HG03139 (cell line): ENCODE measurements around the gene OR10H2.
"Not testable (repeated sequence)": the region's sequence is repeated elsewhere in the genome, so short reads cannot be mapped to it uniquely, and the experiment has no call there.

Source experiments
- ATAC-seq: cut with Tn5 transposase; IDR thresholded peaks from one replicate; pipeline ENCODE4 v1.9.1; 2021; ENCODE audit not compliant: unreplicated experiment

The OR10H2 gene, protein sequence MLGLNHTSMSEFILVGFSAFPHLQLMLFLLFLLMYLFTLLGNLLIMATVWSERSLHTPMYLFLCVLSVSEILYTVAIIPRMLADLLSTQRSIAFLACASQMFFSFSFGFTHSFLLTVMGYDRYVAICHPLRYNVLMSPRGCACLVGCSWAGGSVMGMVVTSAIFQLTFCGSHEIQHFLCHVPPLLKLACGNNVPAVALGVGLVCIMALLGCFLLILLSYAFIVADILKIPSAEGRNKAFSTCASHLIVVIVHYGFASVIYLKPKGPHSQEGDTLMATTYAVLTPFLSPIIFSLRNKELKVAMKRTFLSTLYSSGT

DNA sequence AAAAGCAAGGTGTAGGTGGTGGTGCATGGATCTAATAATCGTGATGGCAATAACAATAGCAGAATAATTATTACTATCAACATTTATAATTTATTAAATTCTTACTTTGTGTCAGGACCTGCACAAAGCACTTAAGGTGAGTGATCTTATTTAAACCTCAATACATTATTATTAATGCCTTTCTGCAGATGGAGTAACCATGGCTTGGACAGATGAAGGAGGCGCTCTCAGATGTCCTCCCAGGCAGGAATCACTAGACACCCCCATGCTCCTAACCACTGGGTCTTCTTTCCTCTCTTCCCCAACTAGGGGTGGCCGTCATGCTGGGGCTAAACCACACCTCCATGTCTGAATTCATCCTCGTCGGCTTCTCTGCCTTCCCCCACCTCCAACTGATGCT, at the start of gene OR10H2:
Gene OR10H2 (plus strand): TSS at position 301 of the 400 bp plus-strand sequence. CDS start 20 bp downstream, at position 321.
- no peak for ATAC-seq

DNA sequence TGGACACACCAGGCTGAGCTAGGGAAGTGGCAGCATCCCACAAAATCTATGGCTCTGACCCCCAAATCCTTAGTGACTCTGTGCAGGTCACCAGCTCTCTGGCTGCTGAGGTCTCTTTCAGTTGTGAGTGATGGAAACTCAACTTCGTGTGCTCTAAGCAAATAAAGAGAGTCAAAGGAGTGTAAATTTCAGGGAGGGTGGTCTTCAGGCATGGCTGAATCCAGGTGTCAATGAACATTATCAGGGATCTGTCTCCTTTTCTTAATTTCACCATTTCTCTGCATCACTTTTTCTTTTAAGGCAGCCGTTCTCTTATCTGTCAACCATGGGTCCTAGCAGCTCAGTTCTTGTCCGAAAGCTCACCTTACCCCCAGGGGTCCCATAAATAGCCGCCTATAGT, 48.7 kb upstream of the OR10H2 start:
- ATAC-seq: no peak

DNA sequence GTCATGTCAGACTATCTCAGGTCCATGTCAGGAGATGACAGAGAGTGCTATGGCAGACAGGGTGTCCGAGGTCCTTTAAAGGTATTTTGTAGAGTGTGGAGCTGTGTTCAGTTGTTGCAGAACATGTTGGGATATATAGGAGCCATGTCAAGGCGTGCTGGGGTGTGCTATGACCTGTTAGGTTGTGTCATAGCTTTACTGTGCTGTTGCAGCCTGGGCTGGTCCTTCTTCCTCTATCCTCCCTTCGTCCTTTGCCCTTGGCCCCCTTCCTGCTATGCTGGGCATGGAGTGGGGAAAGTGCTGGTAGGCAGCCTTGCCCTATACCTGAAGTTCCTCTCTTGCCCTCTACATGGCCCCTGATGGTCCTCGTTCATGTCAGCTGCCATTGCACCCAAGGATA, 48.0 kb upstream of the OR10H2 start:
- ATAC-seq: not testable (repeated sequence)

DNA sequence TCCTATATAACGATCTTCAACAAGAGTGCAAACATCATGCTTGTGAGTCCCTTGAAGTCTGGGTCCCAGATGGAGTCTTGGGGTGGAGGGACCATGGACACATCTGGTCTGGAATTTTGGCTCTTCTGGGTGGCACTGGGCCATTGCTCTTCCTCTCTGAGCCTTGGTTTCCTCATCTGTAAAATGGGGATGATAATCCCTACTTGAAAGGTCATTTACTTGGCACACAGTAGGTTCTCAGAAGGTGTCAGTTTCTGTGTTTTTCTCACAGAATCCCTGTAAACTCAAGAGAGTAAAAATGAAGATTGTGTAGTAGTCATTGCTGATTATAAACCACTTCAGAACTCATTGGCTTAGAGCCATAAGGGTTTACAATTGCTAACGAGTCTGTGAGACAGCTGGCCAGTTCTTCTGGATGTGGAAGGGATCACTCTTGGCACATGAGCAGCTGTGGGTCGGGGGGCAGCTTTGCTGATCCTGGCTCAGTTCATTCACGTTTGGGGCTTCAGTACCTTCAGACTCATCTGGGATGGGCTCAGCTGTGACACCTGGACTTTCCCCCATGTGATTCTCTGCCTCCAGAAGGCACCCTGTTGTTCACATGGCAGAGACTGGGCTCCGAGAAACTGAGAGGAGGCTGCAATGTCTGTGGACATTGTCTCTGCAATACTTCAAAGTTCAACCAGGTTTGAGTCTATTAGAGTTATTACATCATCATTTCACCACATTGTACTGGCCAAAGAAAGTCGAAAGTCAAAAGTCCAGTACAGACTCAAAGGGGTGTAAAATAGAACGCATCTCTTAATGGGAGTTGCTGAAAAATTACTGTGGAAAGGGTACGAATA, 47.1 kb upstream of the OR10H2 start:
- ATAC-seq: no peak

DNA sequence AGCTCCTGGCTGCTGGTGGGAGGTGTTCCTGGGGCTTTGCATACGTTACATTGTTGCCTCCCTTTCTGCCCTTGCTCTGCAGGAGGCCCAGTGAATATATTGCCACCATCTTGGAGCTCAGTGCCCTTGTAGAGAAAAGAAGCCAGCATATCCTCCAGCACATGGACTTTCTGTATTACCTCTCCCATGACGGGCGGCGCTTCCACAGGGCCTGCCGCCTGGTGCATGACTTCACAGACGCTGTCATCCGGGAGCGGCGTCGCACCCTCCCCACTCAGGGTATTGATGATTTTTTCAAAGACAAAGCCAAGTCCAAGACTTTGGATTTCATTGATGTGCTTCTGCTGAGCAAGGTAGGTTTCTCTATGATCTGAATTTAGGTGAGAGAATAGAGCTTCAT, 44.4 kb upstream of the OR10H2 start:
- ATAC-seq: no peak

DNA sequence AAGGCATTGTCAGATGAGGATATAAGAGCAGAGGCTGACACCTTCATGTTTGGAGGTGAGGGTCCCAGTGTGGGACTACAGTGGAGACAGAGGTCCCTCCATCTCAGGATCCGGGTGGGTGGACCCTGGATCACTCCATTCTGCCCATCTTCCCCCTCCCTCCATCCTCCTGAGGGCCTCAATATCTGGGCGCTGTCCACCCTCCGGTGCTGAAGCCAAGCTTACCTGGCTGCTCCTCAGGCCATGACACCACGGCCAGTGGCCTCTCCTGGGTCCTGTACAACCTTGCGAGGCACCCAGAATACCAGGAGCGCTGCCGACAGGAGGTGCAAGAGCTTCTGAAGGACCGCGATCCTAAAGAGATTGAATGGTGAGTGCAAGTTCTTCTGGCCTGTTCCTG, 43.0 kb upstream of the OR10H2 start:
- no peak for ATAC-seq

DNA sequence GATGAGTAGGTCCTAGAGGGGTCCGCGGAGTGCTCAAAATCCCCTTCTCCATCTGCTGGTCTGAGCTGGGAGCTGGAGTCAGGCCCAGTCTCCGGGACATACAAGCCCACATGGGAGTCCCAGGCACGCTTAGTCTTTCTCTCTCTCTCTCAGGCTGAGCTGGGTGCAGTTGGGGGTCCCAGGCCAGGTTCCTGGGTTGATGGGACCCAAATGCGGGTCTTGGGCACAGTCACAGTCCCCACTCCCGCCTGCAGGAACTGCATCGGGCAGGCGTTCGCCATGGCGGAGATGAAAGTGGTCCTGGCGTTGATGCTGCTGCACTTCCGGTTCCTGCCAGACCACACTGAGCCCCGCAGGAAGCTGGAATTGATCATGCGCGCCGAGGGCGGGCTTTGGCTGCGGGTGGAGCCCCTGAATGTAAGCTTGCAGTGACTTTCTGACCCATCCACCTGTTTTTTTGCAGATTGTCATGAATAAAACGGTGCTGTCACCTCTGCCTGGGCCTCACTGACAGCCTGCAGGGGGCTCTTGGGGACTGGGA, 31.1 kb upstream of the OR10H2 start:
- ATAC-seq: no peak

DNA sequence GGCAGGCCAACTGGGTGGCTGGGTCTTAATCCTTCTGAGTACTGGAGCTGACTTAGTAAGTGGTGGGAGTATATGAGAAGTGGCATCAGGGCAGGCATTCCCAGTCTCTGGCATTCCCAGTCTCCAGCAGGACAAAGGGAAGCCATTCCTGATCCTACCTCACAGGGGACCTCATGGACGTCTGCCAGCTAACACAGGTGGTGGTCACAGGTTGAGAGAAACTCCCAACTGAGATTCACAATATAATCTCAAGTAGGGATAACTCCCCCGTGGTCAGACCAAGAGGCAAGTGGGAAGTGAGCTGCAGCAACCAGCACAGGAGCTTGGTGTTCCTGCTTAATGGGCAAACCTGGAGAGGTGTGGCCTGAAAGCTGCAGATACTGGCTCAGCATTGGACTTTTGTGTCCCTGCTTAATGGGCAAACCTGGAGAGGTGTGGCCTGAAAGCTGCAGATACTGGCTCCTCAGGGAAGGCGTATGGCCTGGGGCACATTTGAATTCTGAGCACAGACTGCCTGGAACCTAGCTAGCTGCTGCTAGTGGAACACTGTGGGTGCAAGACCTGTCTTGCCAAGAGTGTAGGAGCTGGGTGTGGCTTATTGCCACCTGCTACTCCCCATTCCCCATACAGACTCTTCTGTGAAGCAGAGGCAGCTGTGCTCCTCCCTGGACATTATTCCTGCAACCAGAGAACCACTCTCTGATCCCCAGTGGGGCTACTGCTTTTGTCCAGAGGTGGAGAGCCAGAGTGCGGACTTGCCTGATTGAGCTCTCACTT, 25.9 kb upstream of the OR10H2 start:
- no peak for ATAC-seq

DNA sequence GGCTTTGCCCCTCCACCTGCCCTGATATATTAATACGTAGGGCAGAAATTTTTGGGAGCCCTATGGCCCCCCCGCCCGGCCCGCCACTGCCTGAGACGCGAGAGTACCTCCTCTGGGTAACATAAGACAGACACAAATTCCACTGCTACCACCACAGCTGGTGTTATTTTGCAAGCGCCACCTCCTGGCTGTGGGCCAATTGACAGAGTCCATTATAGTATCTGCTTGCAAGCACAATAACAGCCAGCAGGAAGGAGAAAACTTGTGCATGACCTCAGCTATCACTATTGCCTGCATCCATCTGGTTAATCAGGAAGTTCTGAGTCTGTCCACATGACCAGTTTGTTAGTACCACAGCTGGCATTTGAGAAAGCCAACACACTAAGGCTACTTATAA, 25.3 kb upstream of the OR10H2 start:
- no peak for ATAC-seq

DNA sequence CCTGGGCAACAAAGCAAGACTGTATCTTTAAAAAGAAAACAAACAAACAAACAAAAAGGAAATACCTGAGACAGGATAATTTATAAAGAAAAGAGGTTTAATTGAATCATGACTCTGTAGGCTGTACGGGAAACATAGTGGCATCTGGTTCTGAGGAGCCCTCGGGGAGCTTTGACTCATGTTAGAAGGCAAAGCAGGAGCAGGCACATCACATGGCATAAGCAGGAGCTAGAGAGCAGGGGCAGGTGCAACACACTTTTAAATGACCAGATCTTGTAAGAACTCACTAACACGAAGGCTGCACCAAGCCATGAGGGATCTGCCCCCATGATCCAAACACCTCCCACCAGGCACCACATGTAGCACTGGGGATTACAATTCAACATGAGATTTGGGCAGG, 13.2 kb upstream of the OR10H2 start:
- no peak for ATAC-seq

DNA sequence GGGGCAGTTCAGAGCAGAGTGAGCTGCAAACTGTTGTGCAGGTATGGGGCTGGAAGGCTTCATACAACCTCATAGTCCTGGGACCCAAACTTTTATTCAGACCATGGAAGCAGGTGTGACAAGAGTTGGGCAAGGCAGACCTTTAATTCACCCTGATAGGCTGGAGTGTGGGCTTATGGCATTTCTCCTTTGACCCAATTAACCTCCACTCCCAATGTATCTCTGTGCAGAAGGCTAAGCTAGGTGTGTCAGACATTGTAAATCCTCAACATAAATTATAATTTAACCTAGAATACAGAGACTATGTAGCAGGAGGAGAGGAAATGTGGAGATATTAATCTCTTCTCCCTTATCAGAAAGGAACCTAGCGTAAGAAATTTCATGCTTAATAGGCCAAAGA, 12.2 kb upstream of the OR10H2 start:
- ATAC-seq: no peak

DNA sequence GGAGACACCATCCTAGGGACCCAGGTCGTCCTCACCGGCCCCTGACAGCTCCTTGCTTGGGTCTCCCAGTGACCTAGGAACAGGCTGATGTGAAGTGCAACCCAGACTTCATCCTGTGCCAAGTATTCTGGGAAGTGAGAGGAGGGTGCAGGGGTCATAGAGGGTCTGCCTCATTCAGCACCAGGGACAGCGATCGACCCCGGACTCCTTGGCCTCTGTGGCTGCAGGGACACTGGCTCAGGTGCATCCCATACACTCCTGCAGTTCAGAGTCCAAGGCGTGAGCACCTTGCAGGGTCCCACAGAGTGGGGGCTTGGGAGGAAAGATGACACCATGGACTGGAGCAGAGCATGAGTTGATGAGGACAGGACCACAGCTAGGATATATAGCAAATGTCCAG, 10.0 kb upstream of the OR10H2 start:
- no peak for ATAC-seq

DNA sequence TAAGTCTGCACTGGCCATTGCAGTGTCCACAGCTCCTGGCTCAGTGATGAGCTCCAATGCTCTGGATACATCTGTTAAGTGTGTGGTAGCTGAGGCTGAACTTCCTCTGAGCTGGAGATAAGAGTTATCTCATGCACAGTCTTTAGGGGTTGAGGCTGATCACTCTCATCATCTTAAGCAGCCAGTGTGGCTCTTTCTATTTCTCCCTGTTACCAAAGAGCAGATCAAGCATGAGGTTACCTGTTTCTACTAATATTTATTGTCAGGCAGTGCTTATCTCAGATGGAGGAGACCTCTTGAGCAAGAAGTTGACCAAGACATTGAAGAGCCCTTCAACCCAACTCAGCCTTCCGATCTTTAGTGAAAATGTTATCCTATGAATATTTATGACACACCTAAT, 6.6 kb upstream of the OR10H2 start:
- ATAC-seq: no peak

DNA sequence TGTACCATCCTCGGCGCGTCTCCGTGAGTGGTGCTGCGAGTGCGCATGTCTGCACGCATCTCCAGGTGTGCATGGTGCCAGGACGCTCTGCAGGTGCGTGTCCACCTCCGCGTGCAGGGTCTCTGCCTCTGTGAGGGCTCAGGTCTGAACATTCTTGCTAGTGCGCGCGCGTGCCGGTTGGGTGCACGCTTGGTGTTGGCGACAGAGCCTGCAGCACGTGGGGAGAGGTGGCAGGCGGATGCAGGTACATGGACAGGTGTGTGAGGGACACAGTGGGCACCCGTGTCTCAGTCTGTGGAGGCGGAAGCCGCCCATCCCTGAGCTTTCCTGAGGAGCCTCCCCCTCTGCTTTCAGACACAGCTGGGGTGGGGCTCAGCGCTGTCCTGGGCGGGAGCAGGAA, 4.9 kb upstream of the OR10H2 start:
- no peak for ATAC-seq

DNA sequence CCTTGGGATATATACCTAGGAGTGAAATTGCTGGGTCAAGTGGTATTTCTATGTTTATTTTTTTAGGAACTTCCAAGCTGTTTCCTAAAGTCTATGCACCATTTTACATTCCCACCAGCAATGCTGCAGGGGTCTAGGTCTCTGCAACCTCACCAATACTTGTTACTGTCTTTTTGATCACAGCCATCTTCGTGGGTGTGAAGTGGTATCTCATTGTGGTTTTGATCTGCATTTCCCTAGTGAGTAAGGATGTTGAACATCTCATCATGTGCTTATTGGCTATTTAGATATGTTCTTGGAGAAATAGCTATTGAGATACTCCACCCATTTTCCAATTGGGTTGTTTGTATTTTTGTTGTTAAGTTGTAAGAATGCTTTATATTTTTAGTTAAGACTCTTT, 2.7 kb downstream of the OR10H2 start:
- no peak for ATAC-seq

DNA sequence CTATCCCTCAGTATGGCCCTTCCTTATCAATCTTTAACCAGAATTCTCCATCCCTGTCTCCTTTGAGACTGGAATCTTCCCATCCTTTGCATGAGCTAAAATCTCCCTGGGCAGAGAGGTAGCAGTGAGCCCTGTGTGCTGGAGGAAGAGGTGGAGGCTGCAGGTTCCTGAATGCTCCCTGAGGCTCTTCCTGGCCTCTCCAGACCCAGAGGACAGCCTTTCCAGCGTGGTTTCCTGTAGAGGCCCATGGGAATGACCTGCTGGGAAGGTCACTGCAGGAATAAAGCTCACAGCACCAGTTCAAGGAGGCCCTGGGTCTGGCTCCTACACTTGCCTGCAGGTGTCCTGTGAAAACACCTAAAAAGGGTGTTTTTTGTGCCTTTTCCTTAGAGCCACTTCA, 4.6 kb downstream of the OR10H2 start:
- ATAC-seq: no peak

DNA sequence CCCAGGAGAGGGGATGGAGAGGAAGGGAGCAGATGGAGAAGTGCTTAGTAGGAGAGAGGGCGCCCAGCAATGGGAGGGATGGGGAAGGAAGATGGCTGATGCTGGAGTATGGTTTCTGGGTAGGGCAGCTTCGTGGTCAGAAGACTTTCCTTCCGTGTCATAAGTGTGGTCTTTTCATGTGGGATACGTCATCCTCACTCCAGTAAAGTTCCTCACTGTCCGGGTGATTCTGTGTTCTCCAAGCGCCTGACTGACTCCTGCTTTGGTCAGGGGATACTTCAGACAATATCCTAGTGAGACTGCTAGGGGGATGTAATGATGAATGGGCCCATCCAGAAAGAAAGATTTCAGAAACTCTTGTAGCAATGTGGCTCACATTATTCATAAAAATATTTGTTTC, 6.1 kb downstream of the OR10H2 start:
- ATAC-seq: no peak

DNA sequence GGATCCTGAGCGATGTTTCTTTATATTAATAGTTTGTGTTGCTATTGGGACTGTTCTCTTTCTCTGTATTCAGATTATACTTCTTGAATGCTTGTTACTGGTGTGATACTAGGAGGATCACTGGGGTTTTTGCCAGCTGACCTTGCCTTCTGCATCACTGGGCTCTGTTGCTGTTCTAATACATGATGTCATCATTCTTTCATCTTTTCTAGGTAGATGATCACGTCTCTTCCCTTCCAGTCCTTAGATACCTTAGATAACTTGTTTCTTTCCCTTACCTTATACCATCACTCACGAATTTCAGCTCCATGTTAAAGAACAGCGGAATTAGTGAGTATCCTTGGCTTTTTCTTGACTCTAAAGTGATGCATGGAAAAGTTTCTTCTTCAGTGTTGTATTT, 9.9 kb downstream of the OR10H2 start, which contains the start of gene OR10H3:
Gene OR10H3 (plus strand): TSS at position 264 of the 400 bp plus-strand sequence. CDS start 3,408 bp downstream, outside the sequence.
- ATAC-seq: no peak

DNA sequence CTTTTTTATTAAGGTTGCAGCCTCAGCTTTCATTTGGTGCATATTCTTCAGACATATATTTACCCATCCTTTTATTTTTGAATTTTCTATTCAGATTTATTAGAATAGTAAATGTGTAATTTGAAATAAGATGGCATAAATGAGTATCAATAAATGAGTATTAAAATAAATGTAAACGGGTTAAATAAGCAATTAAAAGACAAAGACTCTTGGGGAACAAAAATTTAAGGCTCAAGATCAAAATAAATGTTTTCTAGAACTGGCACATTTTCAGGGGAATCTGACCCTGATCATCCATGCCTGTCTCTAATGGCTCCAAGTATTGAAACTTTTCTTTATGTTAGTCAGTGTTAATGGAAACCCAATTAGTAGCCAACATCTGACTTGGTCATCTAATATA, 13.0 kb downstream of the OR10H2 start:
- no peak for ATAC-seq

DNA sequence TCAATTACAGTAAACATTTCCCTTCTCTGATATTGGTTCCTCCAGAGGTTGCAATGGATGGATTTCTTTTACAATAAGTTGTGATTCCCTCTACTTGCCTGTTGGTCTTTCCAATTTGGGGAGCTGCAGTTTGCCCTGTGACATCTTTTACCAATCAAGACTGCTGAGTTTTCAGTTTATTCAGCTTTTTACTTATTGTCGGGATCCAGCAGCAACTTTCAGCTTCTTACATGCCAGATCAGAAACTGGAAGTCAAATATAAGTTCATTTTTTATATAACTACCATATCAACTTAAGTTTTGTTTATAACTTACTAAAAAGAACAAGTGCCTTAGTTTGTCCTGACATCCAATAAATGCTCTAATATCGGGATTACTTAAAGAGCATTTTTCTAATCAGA, 20.4 kb downstream of the OR10H2 start:
- no peak for ATAC-seq

DNA sequence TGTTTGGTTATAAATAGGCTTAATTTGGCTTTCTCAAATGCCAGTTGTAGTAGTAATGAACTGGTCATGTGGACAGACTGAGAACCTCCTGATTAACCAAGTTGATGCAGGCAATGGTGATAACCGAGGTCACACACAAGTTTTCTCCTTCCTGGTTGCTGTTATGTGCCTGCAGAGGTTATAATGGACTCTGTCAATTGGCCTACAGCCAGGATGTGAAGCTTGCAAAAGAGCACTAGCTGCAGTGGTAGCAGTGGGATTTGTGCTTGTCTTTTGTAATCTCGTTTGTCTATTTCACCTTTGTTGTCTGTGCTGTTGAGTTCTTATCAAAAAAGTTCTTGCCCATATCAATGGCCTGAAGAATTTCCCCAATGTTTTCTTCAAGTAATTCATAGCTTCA, 30.6 kb downstream of the OR10H2 start:
- no peak for ATAC-seq
